Lower leg skin (tissue), 4 donors: ENCODE measurements around the gene TESK2. TPM values are rescaled to one million over a fixed set of nuclear protein-coding genes. Genes with fewer than 3 reads are reported as not detected.

Source experiments
- DNase-seq, 2 donors: peaks; one replicate each; pipeline ENCODE4 v3.0.0-alpha.2; 2019; ENCODE audit warnings: low spot score in 2 of 2
- H3K4me3 ChIP-seq: fragments of 200-600 bp; sonication (generic); 2 replicates; pipeline ENCODE4 v1.5.1; 2017; ENCODE audit warnings: mild to moderate bottlenecking, low read depth; ENCODE audit not compliant: poor library complexity, severe bottlenecking
- POLR2A ChIP-seq, 2 donors: fragments of 450-650 bp; IDR thresholded peaks; one replicate each; pipeline ENCODE4 v1.6.1; 2016 to 2017; ENCODE audit warnings: antibody characterized with exemption in 2 of 2, mild to moderate bottlenecking in 1 of 2, moderate library complexity in 1 of 2
- WGBS, 2 donors: methylation state at CpG; one replicate each; pipeline ENCODE4 v1.1.5; 2018; 5-methylcytosine and 5-hydroxymethylcytosine counted together
- intact Hi-C: fragments of 100-400 bp; cut with DNase I; formaldehyde crosslinking; loops from one replicate; pipeline ENCODE4 v1.15.0; 2023; ENCODE audit warnings: low total_unique reads
- total RNA-seq, 4 donors: library from RNA; depleted of rRNA; stranded (reverse); fragments of >200 nt; gene quantifications; one replicate each; pipeline ENCODE4 v1.1.0, GENCODE V29; 2016
- TF ChIP-seq, protein P1 (sequence below), 3 donors: fragments of 450-650 bp; IDR thresholded peaks; one replicate each; pipeline ENCODE4 v1.5.1; 2016; ENCODE audit warnings: antibody characterized with exemption in 3 of 3, mild to moderate bottlenecking in 3 of 3, moderate library complexity in 2 of 3

TESK2 gene
- total RNA-seq, 4 donors from 2014 or later: 16.9 to 23.8 (median 20.0) TPM

DNA sequence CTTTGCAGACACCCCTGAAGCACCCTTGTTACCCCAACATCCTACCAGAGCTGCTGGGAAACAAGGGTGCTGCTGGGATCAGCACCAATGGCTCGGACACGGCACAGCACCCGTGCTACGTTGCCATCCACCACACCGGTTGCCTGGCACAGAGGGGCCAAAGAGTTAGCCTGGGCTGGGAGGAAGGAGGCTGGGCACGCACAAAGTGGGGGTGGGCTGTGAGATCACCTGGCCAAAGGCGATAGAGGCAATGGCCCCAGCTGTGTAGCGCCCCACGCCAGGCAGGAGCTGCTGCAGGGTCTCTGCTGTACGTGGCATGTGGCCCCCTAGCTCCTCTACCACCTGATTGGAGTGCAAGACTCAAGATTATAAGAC is 158.6 kb downstream of the TESK2 start:
- whole genome bisulfite sequencing, 2 donors: 93 to 100% methylated on average over 10 of the region's 10 CpGs

DNA sequence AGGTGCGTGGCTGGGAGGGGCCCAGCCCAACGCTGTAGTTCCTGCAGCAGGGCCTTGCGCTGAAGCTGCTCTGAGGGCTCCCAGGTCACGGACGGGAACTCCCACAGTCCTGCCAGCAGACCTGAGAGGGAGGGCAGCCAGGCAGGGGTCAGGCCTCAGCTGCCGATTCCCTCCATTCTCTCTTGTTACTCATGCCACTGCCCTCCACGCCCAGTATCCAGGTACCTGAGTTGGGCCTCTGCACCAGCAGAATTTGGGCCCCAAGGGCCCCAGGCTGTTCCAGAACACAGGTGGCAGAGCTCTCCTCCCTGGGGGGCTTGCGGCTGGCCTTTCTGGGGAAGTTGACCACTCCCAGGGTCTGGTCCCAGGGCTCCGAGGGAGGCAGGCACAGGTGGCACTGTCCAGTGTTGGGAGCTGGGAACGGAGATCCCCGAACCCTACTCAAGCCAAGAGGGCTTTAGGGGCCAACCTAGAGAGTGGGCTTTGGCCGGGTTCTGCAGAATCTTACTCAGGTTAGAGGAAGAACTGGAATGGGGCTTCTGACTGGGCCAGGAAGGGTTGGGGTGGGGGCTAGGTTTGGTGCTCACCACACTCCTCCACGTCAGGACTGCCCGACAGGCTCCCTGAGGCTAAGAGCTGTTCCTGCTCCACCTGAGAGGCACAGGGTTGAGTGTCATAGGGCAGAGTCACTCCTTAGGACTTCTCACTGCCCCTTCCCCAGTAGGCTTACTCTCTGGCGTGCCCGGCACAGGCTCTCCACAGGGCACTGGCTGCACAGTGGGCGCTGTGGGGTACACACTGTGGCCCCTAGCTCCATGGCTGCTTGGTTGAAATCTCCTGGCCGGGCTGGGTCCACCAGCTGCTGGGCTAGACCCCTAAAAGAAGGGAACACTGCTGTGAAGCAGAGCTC is 159.3 kb downstream of the TESK2 start:
- H3K4me3 ChIP-seq: no peak overlapping the region
- intact Hi-C loops: no loop called here
- TF ChIP-seq, protein P1, sequence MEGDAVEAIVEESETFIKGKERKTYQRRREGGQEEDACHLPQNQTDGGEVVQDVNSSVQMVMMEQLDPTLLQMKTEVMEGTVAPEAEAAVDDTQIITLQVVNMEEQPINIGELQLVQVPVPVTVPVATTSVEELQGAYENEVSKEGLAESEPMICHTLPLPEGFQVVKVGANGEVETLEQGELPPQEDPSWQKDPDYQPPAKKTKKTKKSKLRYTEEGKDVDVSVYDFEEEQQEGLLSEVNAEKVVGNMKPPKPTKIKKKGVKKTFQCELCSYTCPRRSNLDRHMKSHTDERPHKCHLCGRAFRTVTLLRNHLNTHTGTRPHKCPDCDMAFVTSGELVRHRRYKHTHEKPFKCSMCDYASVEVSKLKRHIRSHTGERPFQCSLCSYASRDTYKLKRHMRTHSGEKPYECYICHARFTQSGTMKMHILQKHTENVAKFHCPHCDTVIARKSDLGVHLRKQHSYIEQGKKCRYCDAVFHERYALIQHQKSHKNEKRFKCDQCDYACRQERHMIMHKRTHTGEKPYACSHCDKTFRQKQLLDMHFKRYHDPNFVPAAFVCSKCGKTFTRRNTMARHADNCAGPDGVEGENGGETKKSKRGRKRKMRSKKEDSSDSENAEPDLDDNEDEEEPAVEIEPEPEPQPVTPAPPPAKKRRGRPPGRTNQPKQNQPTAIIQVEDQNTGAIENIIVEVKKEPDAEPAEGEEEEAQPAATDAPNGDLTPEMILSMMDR (IDR thresholded peaks at IDR 0.05): no peak
- TF ChIP-seq POLR2A (IDR thresholded peaks at IDR 0.05): no peak
- WGBS, 2 donors: 93 to 95% methylated on average over 15 to 16 of the region's 18 CpGs
- DNase-seq: peak in 1 of 2 donors; percentile 78

More for the DNA sequence above, 158.6 kb downstream of the TESK2 start:
- peak in 1 of 2 donors; percentile 65 for DNase-seq
- H3K4me3 ChIP-seq: no peak overlapping the region
- intact Hi-C loops: no loop called here
- TF ChIP-seq, protein P1 (IDR thresholded peaks at IDR 0.05): no peak
- no peak for TF ChIP-seq POLR2A (IDR thresholded peaks at IDR 0.05)

DNA sequence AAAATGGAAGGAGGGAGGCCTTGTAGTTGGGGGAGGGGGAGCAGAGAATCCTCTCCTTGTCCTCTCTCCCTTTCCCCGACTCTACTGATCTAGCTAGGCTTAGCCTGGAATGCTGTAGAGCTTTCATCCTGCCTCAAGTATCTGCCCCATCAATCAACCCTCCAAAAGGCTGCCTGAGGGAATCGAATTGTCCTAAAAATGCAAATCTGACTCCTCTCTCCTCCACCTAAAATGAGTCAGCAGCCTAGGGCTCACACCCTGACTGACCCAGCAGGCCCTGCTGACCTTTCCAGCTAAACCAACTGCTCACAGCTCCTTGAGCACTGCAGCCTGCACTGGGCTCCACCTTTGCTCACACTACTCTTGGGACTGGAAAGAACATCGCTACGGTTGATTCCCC is 161.5 kb downstream of the TESK2 start:
- intact Hi-C loops: no loop called here
- TF ChIP-seq, protein P1 (IDR thresholded peaks at IDR 0.05): no peak
- no peak for TF ChIP-seq POLR2A (IDR thresholded peaks at IDR 0.05)
- H3K4me3 ChIP-seq: no peak overlapping the region
- DNase-seq: peak in 1 of 2 donors; percentile 56
- 64 to 72% methylated on average over 4 of the region's 4 CpGs for WGBS, 2 donors

DNA sequence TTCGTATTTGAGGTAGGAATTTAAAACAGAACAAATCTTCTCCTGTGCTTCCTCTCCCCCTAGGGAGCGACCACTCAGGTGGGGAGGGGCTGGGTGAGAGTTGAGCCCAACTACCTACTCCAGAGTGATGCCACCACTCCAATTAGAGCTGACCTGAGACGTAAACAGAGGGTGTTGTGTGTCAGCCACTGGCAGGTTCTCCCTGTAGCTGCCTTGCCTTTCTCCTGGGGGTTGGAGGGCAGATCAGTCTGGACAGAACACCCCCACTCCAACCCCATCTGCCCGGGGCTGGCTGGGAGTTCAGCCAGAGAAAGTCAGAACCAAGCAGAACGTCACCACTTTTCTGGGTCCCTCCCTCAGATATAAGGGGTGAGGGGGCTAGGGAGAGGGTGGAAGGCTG is 162.3 kb downstream of the TESK2 start:
- WGBS, 2 donors: 73 to 75% methylated on average over 5 of the region's 5 CpGs
- intact Hi-C loops: no loop called here
- TF ChIP-seq POLR2A (IDR thresholded peaks at IDR 0.05): no peak
- TF ChIP-seq, protein P1 (IDR thresholded peaks at IDR 0.05): no peak
- DNase-seq: peak in 1 of 2 donors; percentile 65
- no peak overlapping the region for H3K4me3 ChIP-seq

DNA sequence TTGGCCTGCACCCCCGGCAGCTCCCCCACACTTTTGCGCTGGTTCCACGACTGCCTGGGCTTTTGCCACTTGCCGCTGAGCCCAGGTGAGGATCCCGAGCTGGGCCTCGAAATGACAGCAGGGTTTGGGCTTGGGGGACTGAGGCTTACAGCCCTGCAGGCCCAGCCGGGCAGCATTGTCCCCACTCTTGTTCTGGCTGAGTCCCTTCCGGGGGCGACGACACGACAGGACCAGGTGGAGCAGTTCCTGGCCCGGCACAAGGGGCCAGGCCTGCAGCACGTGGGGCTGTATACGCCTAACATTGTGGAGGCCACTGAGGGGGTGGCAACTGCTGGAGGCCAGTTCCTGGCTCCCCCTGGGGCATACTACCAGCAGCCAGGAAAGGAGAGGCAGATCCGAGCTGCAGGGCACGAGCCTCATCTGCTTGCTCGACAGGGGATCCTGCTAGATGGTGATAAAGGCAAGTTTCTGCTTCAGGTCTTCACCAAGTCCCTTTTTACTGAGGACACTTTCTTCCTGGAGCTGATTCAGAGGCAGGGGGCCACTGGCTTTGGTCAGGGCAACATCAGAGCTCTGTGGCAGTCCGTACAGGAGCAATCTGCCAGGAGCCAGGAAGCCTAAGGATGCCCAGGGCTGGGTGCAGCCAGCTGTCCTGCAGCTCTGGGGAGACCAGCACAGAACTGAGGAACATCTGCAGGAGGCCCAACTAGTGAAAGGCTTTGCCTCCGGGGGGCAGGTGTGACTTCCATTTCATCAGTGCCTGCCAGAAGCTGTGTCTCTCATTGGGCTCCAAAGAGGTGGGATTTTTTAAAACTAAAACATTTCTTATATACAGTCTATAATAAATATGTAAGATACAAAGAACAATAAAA is 163.1 kb downstream of the TESK2 start:
- WGBS, 2 donors: 73 to 77% methylated on average over 15 to 17 of the region's 19 CpGs
- DNase-seq: peak in 1 of 2 donors; percentile 65
- intact Hi-C loops: no loop called here
- TF ChIP-seq POLR2A (IDR thresholded peaks at IDR 0.05): no peak
- TF ChIP-seq, protein P1 (IDR thresholded peaks at IDR 0.05): no peak
- H3K4me3 ChIP-seq: no peak overlapping the region
